ENCODE measurements around the gene POC5.
"Not testable (repeated sequence)": the region's sequence is repeated elsewhere in the genome, so short reads cannot be mapped to it uniquely, and the experiment has no call there.

GRCh38 chr5:75731515-75731914 is 14.3 kb upstream of the POC5 start:
- not testable (repeated sequence) for TF ChIP-seq CTCF (conservative IDR thresholded peaks at IDR 0.05; ENCODE audit: low read depth in 2 of 2); EZH2 (IDR thresholded peaks at IDR 0.05; ENCODE audit: low read depth, unreplicated experiment); CREB1 (CRISPR knock-in tag; IDR thresholded peaks at IDR 0.05; ENCODE audit: low read depth); REST (IDR thresholded peaks at IDR 0.05; ENCODE audit: unreplicated experiment); EZH2phosphoT487 (IDR thresholded peaks at IDR 0.05; ENCODE audit: unreplicated experiment); POLR2AphosphoS5 (IDR thresholded peaks at IDR 0.05; ENCODE audit: low read depth); ZNF331 (CRISPR knock-in tag; IDR thresholded peaks at IDR 0.05; ENCODE audit: low read depth)

Measured in GM23338 (cell line).